ENCODE measurements around the gene ANKRD39. TPM values are rescaled to one million over a fixed set of nuclear protein-coding genes. Genes with fewer than 3 reads are reported as not detected.

The ANKRD39 gene
- total and polyA plus RNA-seq, 10 of the 15 experiments (the other 5 are each of a cell fraction or from before 2014, with no cell fraction given) = 7.4 to 36.2 (median 23.7) TPM

DNA sequence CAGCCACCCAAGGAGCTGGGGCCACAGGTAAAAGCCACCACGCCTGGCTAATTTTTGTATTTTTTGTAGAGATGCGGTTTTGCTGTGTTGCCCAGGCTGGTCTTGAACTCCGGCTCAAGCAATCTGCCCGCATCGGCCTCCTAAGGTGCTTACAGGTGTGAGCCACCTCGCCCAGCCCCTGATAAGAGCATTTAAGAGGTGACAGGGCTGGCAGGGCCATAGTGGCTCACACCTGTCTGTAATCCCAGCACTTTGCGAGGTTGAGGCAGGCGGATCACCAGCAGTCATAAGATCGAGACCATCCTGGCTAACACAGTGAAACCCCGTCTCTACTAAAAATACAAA lies 50.7 kb downstream of the ANKRD39 start:
- ATAC-seq (no peak), FAIRE-seq (no peak), DNase-seq (ENCODE audit: low read depth, low spot score) (no peak)
- Histone ChIP-seq H3K4me1 (ENCODE audit: control insufficient read depth, insufficient read depth, low read length) (peaks cover 8% of the 10 kb centered on the region), H3K27ac (ENCODE audit: control insufficient read depth, insufficient read depth) (no peak overlapping the region; the same call in 1 of the 2 replicates), H2AFZ (ENCODE audit: control insufficient read depth, low read depth, low read length) (no peak overlapping the region), H3K27me3 (replicated peaks in 1 of 2; ENCODE audit: control insufficient read depth in 2 of 2, insufficient read depth in 2 of 2, low read length in 1 of 2) (no peaks in the 10 kb centered on the region), H3K4me3 (no peak overlapping the region), H4K20me1 (ENCODE audit: control insufficient read depth, insufficient read depth) (no peaks in the 10 kb centered on the region), H3K4me2 (ENCODE audit: control insufficient read depth, insufficient read depth) (peak overlapping the region; percentile 51), H3K9me3 (replicated peaks; ENCODE audit: control insufficient read depth, insufficient read depth, low read length) (no peaks in the 10 kb centered on the region), H3K9ac (ENCODE audit: control insufficient read depth, insufficient read depth, low read length) (no peak overlapping the region; the same call in 1 of the 2 replicates), H3K36me3 (ENCODE audit: control insufficient read depth in 2 of 2, insufficient read depth in 2 of 2, low read length in 1 of 2) (peaks cover 3 to 9% of the 10 kb centered on the region in 2 experiments; a peak in 3 of 4 replicates), H3K79me2 (ENCODE audit: control insufficient read depth, insufficient read depth, low read length) (no peaks in the 10 kb centered on the region)
- in situ Hi-C loops (cut with MboI) = no loop called here
- 47% methylated on average over 10 of the region's 10 CpGs for WGBS (ENCODE audit: insufficient coverage, insufficient replicate concordance, low lambda C conversion rate, missing lambda C conversion rate)
- ChIA-PET SMC1A (ENCODE audit: uncharacterized antibody, unreplicated experiment) (interaction anchor here (0.8 to 0.9 kb wide), 2 partner anchors 12 to 400 kb away, joined by 3 to 4 read pairs; no protein-coding TSS in a partner anchor), RAD21 (ENCODE audit: unreplicated experiment) (no interaction called here), POLR2A (interaction anchor here (0.6 to 0.7 kb wide), 2 partner anchors 34 to 47 kb away, joined by 3 to 4 read pairs; no protein-coding TSS in a partner anchor), CTCF (interaction anchor here (0.6 to 1.4 kb wide), 2 partner anchors 44 to 50 kb away, joined by 3 read pairs; no protein-coding TSS in a partner anchor)
- intact Hi-C loops (cut with micrococcal nuclease; ENCODE audit: unreplicated experiment) = no loop called here
- TF ChIP-seq ZNF274 (IDR thresholded peaks at IDR 0.05; ENCODE audit: insufficient read depth, insufficient read length) = no peak
- no peak for TF ChIP-seq E4F1 (IDR thresholded peaks at IDR 0.05; ENCODE audit: borderline replicate concordance, partially characterized antibody)
- TF ChIP-seq EED (IDR thresholded peaks at IDR 0.05; ENCODE audit: low read depth) = no peak
- no peak for TF ChIP-seq NRF1 (conservative IDR thresholded peaks at IDR 0.05; ENCODE audit: low read depth, low read length)
- no peak for TF ChIP-seq NBN (IDR thresholded peaks at IDR 0.05)
- no peak for TF ChIP-seq MEF2B (IDR thresholded peaks at IDR 0.05; ENCODE audit: partially characterized antibody, poor library complexity, severe bottlenecking)
- TF ChIP-seq, protein P1, sequence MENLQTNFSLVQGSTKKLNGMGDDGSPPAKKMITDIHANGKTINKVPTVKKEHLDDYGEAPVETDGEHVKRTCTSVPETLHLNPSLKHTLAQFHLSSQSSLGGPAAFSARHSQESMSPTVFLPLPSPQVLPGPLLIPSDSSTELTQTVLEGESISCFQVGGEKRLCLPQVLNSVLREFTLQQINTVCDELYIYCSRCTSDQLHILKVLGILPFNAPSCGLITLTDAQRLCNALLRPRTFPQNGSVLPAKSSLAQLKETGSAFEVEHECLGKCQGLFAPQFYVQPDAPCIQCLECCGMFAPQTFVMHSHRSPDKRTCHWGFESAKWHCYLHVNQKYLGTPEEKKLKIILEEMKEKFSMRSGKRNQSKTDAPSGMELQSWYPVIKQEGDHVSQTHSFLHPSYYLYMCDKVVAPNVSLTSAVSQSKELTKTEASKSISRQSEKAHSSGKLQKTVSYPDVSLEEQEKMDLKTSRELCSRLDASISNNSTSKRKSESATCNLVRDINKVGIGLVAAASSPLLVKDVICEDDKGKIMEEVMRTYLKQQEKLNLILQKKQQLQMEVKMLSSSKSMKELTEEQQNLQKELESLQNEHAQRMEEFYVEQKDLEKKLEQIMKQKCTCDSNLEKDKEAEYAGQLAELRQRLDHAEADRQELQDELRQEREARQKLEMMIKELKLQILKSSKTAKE (IDR thresholded peaks at IDR 0.05; ENCODE audit: low read depth, poor library complexity, severe bottlenecking) = no peak
- BruUV-seq (replicated peaks) = no TSS peak

All from GM12878 (cell line).